NCI-H345 (cell line): ENCODE measurements around the gene LRRN3.

Experiments used
- DNase-seq: peaks from one replicate; lab custom pipeline; 2025; lab: John Stamatoyannopoulos, UW

LRRN3 gene

GRCh38 chr7:111172564-111173257, 81.8 kb downstream of the LRRN3 start:
- DNase-seq = no peak

GRCh38 chr7:111173528-111173927, 82.6 kb downstream of the LRRN3 start:
- no peak for DNase-seq

- DNase-seq = no peak
Measured at GRCh38 chr7:111173990-111174389, 83.1 kb downstream of the LRRN3 start.

- DNase-seq = no peak
Measured at GRCh38 chr7:111174510-111174909, 83.6 kb downstream of the LRRN3 start.
